NCI-H2029 treated with DMSO at 0.1 percent for 48 hours (cell line): ENCODE data around the gene EML6.

ENCODE experiments used
- DNase-seq: peaks from one replicate; lab custom pipeline; 2025; lab: John Stamatoyannopoulos, UW

The EML6 gene

DNA sequence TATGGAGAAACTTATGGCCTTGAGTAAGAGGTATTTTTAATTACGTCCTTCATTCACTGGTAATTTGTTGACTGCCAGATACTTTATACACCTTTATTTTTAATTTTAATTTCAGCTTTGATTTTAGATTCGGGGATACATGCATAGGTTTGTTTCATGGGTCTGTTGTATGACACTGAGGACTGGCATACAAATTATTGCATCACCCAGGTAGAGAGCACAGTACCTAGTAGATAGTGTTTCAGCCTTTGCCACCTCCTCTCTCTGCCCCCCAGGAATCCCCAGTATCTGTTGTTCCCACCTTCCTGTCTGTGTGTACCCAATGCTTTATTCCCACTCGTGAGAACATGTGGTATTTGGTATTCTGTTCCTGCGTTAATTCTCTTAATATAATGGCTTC lies 188.8 kb downstream of the EML6 start:
- no peak for DNase-seq

- no peak for DNase-seq
These were observed 189.4 kb downstream of the EML6 start for GRCh38 chr2:54912893-54913292.

GRCh38 chr2:54914637-54915036 lies 191.2 kb downstream of the EML6 start:
- DNase-seq, result no peak

DNA sequence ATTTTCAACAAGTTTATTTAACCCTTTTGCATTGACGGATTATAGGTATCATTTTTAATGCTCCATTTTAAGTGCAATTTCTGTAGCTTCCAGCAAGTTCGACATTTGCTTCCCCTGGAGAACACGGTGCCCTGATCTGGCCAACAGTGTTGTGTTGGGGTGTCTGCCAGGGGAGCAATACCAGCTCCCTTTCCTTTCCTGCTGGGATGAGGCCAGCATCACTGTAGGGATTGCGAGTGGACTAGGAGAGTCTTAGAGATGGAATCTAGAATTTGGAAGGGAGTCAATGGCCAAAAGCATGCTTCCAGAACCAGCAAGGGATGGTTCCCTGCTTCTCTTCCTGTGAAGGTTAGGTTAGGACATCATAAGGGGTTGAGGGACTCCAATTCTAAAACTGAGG lies 191.6 kb downstream of the EML6 start:
- no peak for DNase-seq

GRCh38 chr2:54916637-54917036 lies 193.2 kb downstream of the EML6 start:
- no peak for DNase-seq

- DNase-seq, result no peak
These were observed 195.3 kb downstream of the EML6 start for GRCh38 chr2:54918647-54919280.

DNA sequence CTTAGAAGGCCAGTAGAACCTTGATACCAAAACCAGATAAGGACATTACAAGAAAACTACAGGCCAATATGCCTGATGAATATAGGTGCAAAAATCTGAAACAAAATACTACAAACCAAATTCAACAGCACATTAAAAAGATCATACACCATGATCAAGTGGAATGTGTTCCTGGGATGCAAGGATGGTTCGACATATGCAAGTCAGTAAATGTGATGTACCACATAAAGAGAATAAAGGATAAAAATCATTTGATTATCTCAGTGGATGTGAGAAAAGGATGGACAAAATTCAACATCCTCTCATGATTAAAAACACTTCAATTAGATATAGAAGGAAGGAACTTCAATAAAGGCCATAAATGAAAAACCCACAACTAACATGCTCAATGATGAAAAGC lies 197.2 kb downstream of the EML6 start:
- no peak for DNase-seq

DNA sequence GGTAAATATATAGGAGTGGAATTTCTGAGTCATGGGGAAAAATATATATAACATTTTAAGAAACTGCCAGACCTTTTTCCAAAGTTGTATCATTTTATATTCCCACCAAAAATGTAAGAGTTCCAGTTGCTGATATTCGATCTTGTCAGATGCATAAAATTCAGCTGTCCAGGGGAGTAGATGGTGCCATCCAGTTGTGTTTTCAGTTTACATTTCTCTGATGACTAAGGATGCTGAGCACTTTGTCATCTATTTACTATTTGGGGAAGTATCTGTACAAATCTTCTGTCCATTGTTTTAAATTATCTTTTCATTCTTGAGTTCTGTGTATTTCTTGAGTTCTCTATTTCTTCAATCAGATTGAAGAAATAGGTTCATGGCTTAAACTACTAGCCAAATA lies 200.7 kb downstream of the EML6 start:
- DNase-seq, result no peak

DNA sequence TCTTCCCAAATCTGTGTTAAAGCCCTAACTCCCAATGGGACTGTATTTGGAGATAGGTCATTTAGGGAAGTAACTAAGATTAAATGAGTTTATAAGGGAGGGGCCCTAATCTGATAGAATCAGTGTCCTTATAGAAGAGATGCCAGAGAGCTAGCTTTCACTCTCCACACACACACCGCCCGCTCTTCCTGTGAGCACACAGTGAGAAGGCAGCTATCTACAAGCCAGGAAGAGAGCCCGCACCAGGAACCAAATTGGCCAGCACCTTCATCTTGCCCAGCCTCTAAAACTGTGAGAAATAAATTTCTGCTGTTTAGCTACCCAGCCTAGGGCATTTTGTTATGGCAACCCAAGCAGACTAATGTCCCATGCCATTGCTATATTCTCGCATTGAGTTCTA lies 201.6 kb downstream of the EML6 start:
- DNase-seq, result no peak

DNA sequence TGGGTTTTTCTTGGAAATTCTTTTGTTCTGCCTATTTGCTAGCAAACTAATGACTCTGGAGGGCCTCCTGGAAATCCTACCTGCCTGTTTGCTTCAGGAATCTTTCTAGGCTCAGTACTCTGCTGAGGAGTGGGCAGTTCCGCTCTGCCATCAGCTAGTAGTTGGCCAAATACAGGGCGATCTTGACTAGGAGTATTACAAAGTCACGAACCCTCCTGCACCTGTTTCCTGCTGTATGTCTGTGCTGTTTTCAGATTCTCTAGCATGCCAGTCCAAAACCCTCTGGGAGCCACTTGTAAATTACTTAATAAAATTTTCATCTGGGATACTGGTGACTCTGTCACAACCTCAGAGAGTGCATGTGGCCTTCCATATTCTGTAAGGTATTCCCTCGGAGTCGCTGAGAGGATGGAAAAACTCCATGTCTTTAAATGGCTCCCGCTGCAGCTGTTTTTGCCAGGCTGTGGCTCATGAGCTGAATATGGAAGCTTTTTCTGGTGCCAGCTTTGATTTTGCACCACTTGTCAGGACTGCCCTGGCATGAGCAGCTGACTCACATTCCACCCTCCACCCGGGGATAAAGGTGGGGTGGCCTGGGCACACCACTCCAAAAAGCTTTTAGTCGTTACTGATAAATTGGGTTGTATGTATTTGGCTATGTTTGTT lies 203.8 kb downstream of the EML6 start:
- no peak for DNase-seq

GRCh38 chr2:54927751-54928615 lies 204.5 kb downstream of the EML6 start:
- DNase-seq, result no peak

DNA sequence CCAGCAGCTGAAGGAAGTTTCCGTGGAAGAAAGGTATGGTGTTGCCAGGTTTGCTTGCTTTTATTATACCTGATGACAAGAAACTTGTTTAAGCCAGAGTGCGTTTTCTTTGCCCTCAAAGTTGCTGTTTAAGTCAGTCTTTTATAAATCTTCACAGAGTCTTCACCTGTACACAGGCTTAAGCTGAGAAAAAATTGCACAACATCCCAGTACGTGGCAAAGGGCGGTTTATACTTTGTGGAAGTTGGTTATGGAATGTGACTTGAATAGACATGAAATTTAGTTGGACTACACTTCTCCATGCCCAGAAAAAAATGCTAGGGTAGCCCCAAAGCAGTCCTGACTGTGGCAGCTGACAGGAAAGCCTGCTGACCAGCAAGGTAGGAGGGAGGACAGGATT lies 205.3 kb downstream of the EML6 start:
- no peak for DNase-seq

GRCh38 chr2:54931473-54931872 lies 208.0 kb downstream of the EML6 start:
- no peak for DNase-seq

GRCh38 chr2:54935389-54935788 lies 211.9 kb downstream of the EML6 start:
- DNase-seq, result no peak

DNA sequence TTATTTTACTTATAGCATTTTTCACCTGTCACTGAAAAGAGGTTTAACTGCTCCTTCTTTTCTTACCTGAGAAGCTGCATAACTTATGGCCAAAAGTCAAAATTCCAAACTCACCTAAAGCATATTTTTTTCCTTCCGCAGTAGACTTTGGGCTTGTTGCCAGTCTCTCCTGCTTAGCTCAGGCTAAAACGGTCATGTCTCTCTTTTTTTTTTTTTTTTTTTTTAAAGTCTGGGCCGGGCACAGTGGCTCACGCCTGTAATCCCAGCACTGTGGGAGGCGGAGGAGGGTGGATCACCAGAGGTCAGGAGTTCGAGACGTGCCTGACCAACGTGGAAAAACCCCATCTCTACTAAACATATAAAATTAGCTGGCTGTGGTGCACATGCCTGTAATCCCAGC lies 213.3 kb downstream of the EML6 start:
- DNase-seq, result no peak

GRCh38 chr2:54939446-54940118 lies 216.1 kb downstream of the EML6 start:
- DNase-seq, result no peak

GRCh38 chr2:54940723-54941122 lies 217.3 kb downstream of the EML6 start:
- no peak for DNase-seq

- no peak for DNase-seq
These were observed 218.0 kb downstream of the EML6 start for GRCh38 chr2:54941248-54941984.

- DNase-seq, result no peak
These were observed 218.9 kb downstream of the EML6 start for GRCh38 chr2:54942373-54942772.

- DNase-seq, result no peak
These were observed 221.4 kb downstream of the EML6 start for GRCh38 chr2:54944724-54945326.
